K562 (cell line): ENCODE measurements around the gene DAPK1. TPM values are rescaled to one million over a fixed set of nuclear protein-coding genes. Genes with fewer than 3 reads are reported as not detected.

ENCODE experiments used
- ATF2 ChIP-seq: sonication (generic); formaldehyde crosslinking; IDR thresholded peaks from 2 replicates; pipeline ENCODE4 v1.8.1; 2022; ENCODE audit warnings: missing genetic modification reagents
- BRD9 ChIP-seq: fragments of 450-650 bp; IDR thresholded peaks from 2 replicates; pipeline ENCODE4 v1.6.1; 2018; ENCODE audit warnings: low read depth; ENCODE audit not compliant: partially characterized antibody
- CBX8 ChIP-seq: fragments of 200-600 bp; sonication (generic); IDR thresholded peaks from 2 replicates; pipeline ENCODE4 v1.6.1; 2012; ENCODE audit warnings: borderline replicate concordance, mixed run types, low read depth, mild to moderate bottlenecking, moderate library complexity, mixed read lengths, low read length, control low read depth, inconsistent platforms; ENCODE audit not compliant: poor library complexity, severe bottlenecking; ENCODE audit errors: extremely low read depth
- DPF2 ChIP-seq: fragments of 450-650 bp; IDR thresholded peaks from 2 replicates; pipeline ENCODE4 v1.6.1; 2016
- ETS1 ChIP-seq: conservative IDR thresholded peaks from 2 replicates; pipeline ENCODE4 v1.6.1; 2011; ENCODE audit warnings: low read depth, mild to moderate bottlenecking, low read length; ENCODE audit not compliant: control insufficient read depth
- FOXK2 ChIP-seq, 2 experiments: fragments of 450-650 bp; IDR thresholded peaks in 1 of 2; conservative IDR thresholded peaks in 1 of 2; 2 replicates each; pipeline ENCODE4 v1.6.1; 2016; ENCODE audit warnings: low read depth in 2 of 2, mild to moderate bottlenecking in 1 of 2
- ILF3 ChIP-seq: fragments of 450-650 bp; IDR thresholded peaks from 2 replicates; pipeline ENCODE4 v1.6.1; 2018; ENCODE audit warnings: antibody characterized with exemption, mild to moderate bottlenecking, moderate library complexity, borderline replicate concordance
- KDM1A ChIP-seq, 2 experiments: fragments of 450-650 bp; IDR thresholded peaks; 2 replicates each; pipeline ENCODE4 v1.6.1; 2016; ENCODE audit warnings: mild to moderate bottlenecking in 2 of 2
- MBD1 ChIP-seq: fragments of 250-450 bp; sonication (Bioruptor Pico); IDR thresholded peaks from 2 replicates; pipeline ENCODE4 v1.8.0; 2022; ENCODE audit warnings: inconsistent platforms
- NELFE ChIP-seq: IDR thresholded peaks from 2 replicates; pipeline ENCODE4 v1.6.1; 2011; ENCODE audit warnings: mild to moderate bottlenecking; ENCODE audit not compliant: insufficient read depth, insufficient read length
- NFE2L1 ChIP-seq: fragments of 450-650 bp; IDR thresholded peaks from 2 replicates; pipeline ENCODE4 v1.6.1; 2016; ENCODE audit warnings: missing genetic modification characterization, low read depth, mild to moderate bottlenecking, missing compliant biosample characterization, moderate library complexity, borderline replicate concordance
- PML ChIP-seq: IDR thresholded peaks from 2 replicates; pipeline ENCODE4 v1.6.1; 2012; ENCODE audit warnings: low read length, inconsistent platforms
- POU5F1 ChIP-seq: fragments of 150-350 bp; IDR thresholded peaks from 2 replicates; pipeline ENCODE4 v1.6.1; 2014; ENCODE audit warnings: borderline replicate concordance, low read length, low read depth, mild to moderate bottlenecking; ENCODE audit not compliant: partially characterized antibody
- RAD21 ChIP-seq, 2 experiments: fragments of 250-450 bp in 1 of 2; fragments of 450-650 bp in 1 of 2; sonication (Bioruptor Pico) in 1 of 2; formaldehyde crosslinking in 1 of 2; IDR thresholded peaks in 1 of 2; conservative IDR thresholded peaks in 1 of 2; 2 replicates each; pipeline versions ENCODE4 v1.4.0 to v1.8.0; 2020 to 2022; ENCODE audit warnings: mild to moderate bottlenecking in 2 of 2, moderate library complexity in 1 of 2
- RBM25 ChIP-seq: fragments of 200-400 bp; formaldehyde crosslinking; IDR thresholded peaks from 2 replicates; pipeline ENCODE4 v1.6.1; 2018; ENCODE audit warnings: low read length, low read depth, moderate library complexity; ENCODE audit not compliant: severe bottlenecking
- SAFB2 ChIP-seq: fragments of 200-400 bp; formaldehyde crosslinking; IDR thresholded peaks from 2 replicates; pipeline ENCODE4 v1.6.1; 2018; ENCODE audit warnings: borderline replicate concordance, low read length, low read depth, moderate library complexity; ENCODE audit not compliant: severe bottlenecking
- SMARCE1 ChIP-seq: fragments of 450-650 bp; IDR thresholded peaks from 2 replicates; pipeline ENCODE4 v1.7.1; 2016; ENCODE audit warnings: mild to moderate bottlenecking
- TRIM25 ChIP-seq: fragments of 450-650 bp; IDR thresholded peaks from 2 replicates; pipeline ENCODE4 v1.7.0; 2016; ENCODE audit warnings: borderline replicate concordance
- ZNF133 ChIP-seq: fragments of 250-450 bp; sonication (Bioruptor Pico); IDR thresholded peaks from 2 replicates; pipeline ENCODE4 v1.4.0; 2020; ENCODE audit warnings: mild to moderate bottlenecking
- ZNF431 ChIP-seq: sonication (generic); formaldehyde crosslinking; IDR thresholded peaks from 2 replicates; pipeline ENCODE4 v1.8.0; 2022; ENCODE audit warnings: mild to moderate bottlenecking, missing genetic modification reagents
- polyA plus RNA-seq, 8 experiments: library from polyadenylated mRNA; depleted of rRNA in 4 of 8; stranded (reverse) in 5 of 8; unstranded in 3 of 8; fragments of >200 nt; fragmentation: Nextera tagmentation in 2 of 8; fragmentation: Illumina TruSeq in 1 of 8; extraction: Ambion mirVana in 2 of 8; extraction: Trizol in 1 of 8; gene quantifications; 2 replicates each; pipeline versions ENCODE4 v1.2.1 to v1.2.3, GENCODE V29; 2011 to 2014; ENCODE audit warnings: inconsistent platforms in 1 of 8, missing spikeins in 1 of 8
- total RNA-seq, 7 experiments: library from RNA; depleted of rRNA in 6 of 7; stranded (reverse); fragments of >200 nt in 6 of 7; fragmentation: Illumina TruSeq in 2 of 7; extraction: Trizol in 2 of 7; gene quantifications; 2 replicates each; pipeline versions ENCODE4 v1.2.1 to v1.2.3, GENCODE V29; 2011 to 2021; ENCODE audit warnings: low replicate concordance in 1 of 7

Gene DAPK1
- total and polyA plus RNA-seq, 9 of the 15 experiments (the other 6 are each of a cell fraction or from before 2014, with no cell fraction given), result 1.7 to 26.4 (median 15.8) TPM

- TF ChIP-seq ETS1 (no peak), FOXK2 (conservative IDR thresholded peaks at IDR 0.05 in 1 of 2, IDR thresholded peaks at IDR 0.05 in 1 of 2; ENCODE audit: low read depth in 2 of 2) (0 out of 4 replicates have a peak, but pooled peaks of 1 of the 2 experiments have one; percentile 54), MBD1 (CRISPR knock-in tag) (no peak), RAD21 (CRISPR knock-in tag; conservative IDR thresholded peaks at IDR 0.05 in 1 of 2, IDR thresholded peaks at IDR 0.05 in 1 of 2) (peak in 1 of 2 experiments; percentile 27; a peak in 1 of 4 replicates), BRD9 (peak; percentile 65), CBX8 (no peak), ZNF133 (CRISPR knock-in tag) (no peak), SMARCE1 (peak; percentile 92), TRIM25 (no peak), SAFB2 (no peak), ATF2 (CRISPR knock-in tag) (no peak), RBM25 (no peak), ILF3 (no peak), DPF2 (peak; percentile 98), POU5F1 (no peak), ZNF431 (no peak), NFE2L1 (tag) (no peak), PML (peak; percentile 93), NELFE (no peak), KDM1A (IDR thresholded peaks at IDR 0.05) (peak; percentile 95 to 97)
Measured at GRCh38 chr9:87518702-87519335, 21.2 kb downstream of the DAPK1 start (continued).
